Measurements from ENCODE around the gene MS4A18. TPM values are rescaled to one million over a fixed set of nuclear protein-coding genes. Genes with fewer than 3 reads are reported as not detected.

The MS4A18 gene
- total and polyA plus RNA-seq, 2 donors (not counting 3 experiments of a cell fraction or from before 2014, with no cell fraction given) = not detected

- H3K4me3 ChIP-seq (replicated peaks in 1 of 3; ENCODE audit: insufficient read depth in 1 of 3, low read depth in 1 of 3, low read length in 3 of 3) = no peak overlapping the region
- BruUV-seq (replicated peaks) = no TSS peak
- H3K9me3 ChIP-seq (replicated peaks; ENCODE audit: control insufficient read depth, insufficient read depth, low read length) = no peaks in the 10 kb centered on the region
- TF ChIP-seq EZH2 (IDR thresholded peaks at IDR 0.05; ENCODE audit: borderline replicate concordance, low read depth, low read length, severe bottlenecking) (no peak), CTCF (IDR thresholded peaks at IDR 0.05; ENCODE audit: extremely low read depth in 1 of 2, insufficient read depth in 1 of 2, low read depth in 1 of 2, low read length in 2 of 2) (no peak), FOS (IDR thresholded peaks at IDR 0.05; ENCODE audit: borderline replicate concordance, insufficient read depth, low read length) (no peak), POLR2AphosphoS5 (IDR thresholded peaks at IDR 0.05; ENCODE audit: insufficient read depth, low read depth, low read length) (no peak), GATA2 (IDR thresholded peaks at IDR 0.05; ENCODE audit: insufficient read depth, insufficient read length, low read depth, low read length) (no peak), JUN (IDR thresholded peaks at IDR 0.05; ENCODE audit: borderline replicate concordance, insufficient read depth, insufficient read length, low read depth) (no peak)
- no peak for DNase-seq (ENCODE audit: low read depth, low spot score)
- no peak overlapping the region for H2AFZ ChIP-seq (ENCODE audit: low read depth, low read length)
- H4K20me1 ChIP-seq (replicated peaks; ENCODE audit: control insufficient read depth, extremely low read depth, insufficient read depth, low read length) = no peaks in the 10 kb centered on the region
- peaks cover 12 to 21% of the 10 kb centered on the region in 2 experiments for H3K27me3 ChIP-seq (ENCODE audit: control insufficient read depth in 2 of 2, insufficient read depth in 2 of 2, low read length in 2 of 2)
- no peak overlapping the region for H3K27ac ChIP-seq (ENCODE audit: insufficient read depth, low read depth, low read length)
- dilution Hi-C loops (cut with MboI; ENCODE audit: extremely low pct_ligation_motif_present, low sequenced_read_pairs) = no loop called here
- no peaks in the 10 kb centered on the region for H3K79me2 ChIP-seq (ENCODE audit: control insufficient read depth, insufficient read depth, low read length)
- no peak overlapping the region for H3K4me2 ChIP-seq (ENCODE audit: insufficient read depth, low read length)
- H3K36me3 ChIP-seq (ENCODE audit: control insufficient read depth in 2 of 2, extremely low read depth in 1 of 2, insufficient read depth in 2 of 2, low read length in 2 of 2) = no peaks in the 10 kb centered on the region
- no peak overlapping the region for H3K9ac ChIP-seq (replicated peaks; ENCODE audit: extremely low read depth, insufficient read depth, low read length)
- no peaks in the 10 kb centered on the region for H3K9me1 ChIP-seq (replicated peaks; ENCODE audit: control insufficient read depth, extremely low read depth, insufficient read depth, low read length)
- no peak for FAIRE-seq
- intact Hi-C loops (cut with micrococcal nuclease) = loop anchor here (5.0 kb wide), 1 partner anchor 498 kb away; no protein-coding TSS in a partner anchor
- ChIA-PET POLR2A (no interaction called here), CTCF (interaction anchor here (1.0 to 2.5 kb wide), 7 partner anchors 8 to 401 kb away, joined by 3 to 12 read pairs (median 6); partner anchors contain the start of gene MS4A15)
- H3K4me1 ChIP-seq (ENCODE audit: control insufficient read depth, extremely low read depth, insufficient read depth, low read length) = no peaks in the 10 kb centered on the region
Observed at GRCh38 chr11:60764879-60765278, 40.4 kb downstream of the MS4A18 start.

All from endothelial cell of umbilical vein (primary cell).